Loucy (cell line): ENCODE measurements around the gene PLEKHG4B.

ENCODE experiments used
- H2AFZ ChIP-seq: fragments of 200-600 bp; sonication (generic); 2 replicates; pipeline ENCODE4 v1.6.0; 2016; ENCODE audit warnings: antibody characterized with exemption, mild to moderate bottlenecking, low read length, moderate library complexity
- H3F3A ChIP-seq: fragments of 200-600 bp; 2 replicates; pipeline ENCODE4 v1.6.0; 2016; ENCODE audit warnings: antibody characterized with exemption, low read depth, mild to moderate bottlenecking
- H3K27me3 ChIP-seq: fragments of 200-600 bp; sonication (generic); 2 replicates; pipeline ENCODE4 v1.6.1; 2014; ENCODE audit warnings: low read length, mild to moderate bottlenecking; ENCODE audit not compliant: insufficient read depth, poor library complexity, severe bottlenecking
- H3K36me3 ChIP-seq: fragments of 200-600 bp; sonication (generic); 2 replicates; pipeline ENCODE4 v1.6.1; 2016; ENCODE audit warnings: low read length; ENCODE audit not compliant: insufficient read depth
- H3K4me1 ChIP-seq: fragments of 200-600 bp; sonication (generic); 2 replicates; pipeline ENCODE4 v1.5.1; 2014; ENCODE audit warnings: low read length, mild to moderate bottlenecking; ENCODE audit not compliant: insufficient read depth, poor library complexity, severe bottlenecking
- H3K4me2 ChIP-seq: fragments of 200-600 bp; sonication (generic); 2 replicates; pipeline ENCODE4 v1.6.0; 2014; ENCODE audit warnings: antibody characterized with exemption, low read length, low read depth, mild to moderate bottlenecking; ENCODE audit not compliant: poor library complexity, severe bottlenecking
- H3K4me3 ChIP-seq: fragments of 200-600 bp; sonication (generic); 2 replicates; pipeline ENCODE4 v1.5.1; 2014; ENCODE audit warnings: low read length, mild to moderate bottlenecking, mixed read lengths; ENCODE audit not compliant: poor library complexity, severe bottlenecking
- H3K79me2 ChIP-seq: fragments of 200-600 bp; sonication (generic); 2 replicates; pipeline ENCODE4 v1.6.1; 2014; ENCODE audit warnings: low read length; ENCODE audit not compliant: insufficient read depth
- H3K9ac ChIP-seq: fragments of 200-600 bp; sonication (generic); 2 replicates; pipeline ENCODE4 v1.6.0; 2014; ENCODE audit warnings: mild to moderate bottlenecking, low read depth, low read length, moderate library complexity; ENCODE audit not compliant: poor library complexity, severe bottlenecking
- H3K9me2 ChIP-seq: fragments of 200-600 bp; sonication (generic); replicated peaks from 2 replicates; pipeline ENCODE4 v1.6.1; 2016; ENCODE audit warnings: low read depth, low read length, mixed read lengths
- H3K9me3 ChIP-seq: fragments of 200-600 bp; sonication (generic); 2 replicates; pipeline ENCODE4 v1.6.1; 2014; ENCODE audit warnings: mild to moderate bottlenecking, antibody characterized with exemption, low read length, low read depth; ENCODE audit not compliant: insufficient read depth
- H4K20me1 ChIP-seq: fragments of 200-600 bp; sonication (generic); 2 replicates; pipeline ENCODE4 v1.6.0; 2014; ENCODE audit warnings: antibody characterized with exemption, low read length, mild to moderate bottlenecking; ENCODE audit not compliant: insufficient read depth, poor library complexity, severe bottlenecking
- EZH2phosphoT487 ChIP-seq: fragments of 200-600 bp; IDR thresholded peaks from 2 replicates; pipeline ENCODE4 v1.6.1; 2018; ENCODE audit warnings: antibody characterized with exemption, mild to moderate bottlenecking, moderate library complexity, borderline replicate concordance
- TF ChIP-seq, protein P1 (sequence below): fragments of 200-600 bp; sonication (generic); conservative IDR thresholded peaks from 2 replicates; pipeline ENCODE4 v1.5.1; 2014; ENCODE audit warnings: mild to moderate bottlenecking, antibody characterized with exemption, low read length

The PLEKHG4B gene

DNA sequence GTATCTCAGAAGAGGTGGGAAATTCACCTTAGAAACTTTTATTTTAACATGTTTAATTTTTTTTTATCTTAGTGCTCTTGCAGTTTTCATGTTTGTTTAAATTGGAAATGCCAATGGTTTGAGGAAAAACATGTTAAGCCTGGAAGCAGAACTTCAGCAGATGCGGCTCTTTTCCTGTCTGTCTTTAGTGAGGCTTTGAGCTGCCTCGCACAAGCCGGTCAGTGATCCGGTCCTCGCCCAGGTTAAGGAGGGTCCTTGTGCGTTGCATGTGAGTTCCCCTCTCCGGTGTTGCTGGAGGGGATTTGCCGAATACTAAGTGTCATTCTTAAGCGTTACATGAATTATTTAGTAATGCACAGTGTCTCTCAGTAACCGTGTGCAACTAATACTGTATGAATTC lies 9.4 kb upstream of the PLEKHG4B start:
- TF ChIP-seq, protein P1, sequence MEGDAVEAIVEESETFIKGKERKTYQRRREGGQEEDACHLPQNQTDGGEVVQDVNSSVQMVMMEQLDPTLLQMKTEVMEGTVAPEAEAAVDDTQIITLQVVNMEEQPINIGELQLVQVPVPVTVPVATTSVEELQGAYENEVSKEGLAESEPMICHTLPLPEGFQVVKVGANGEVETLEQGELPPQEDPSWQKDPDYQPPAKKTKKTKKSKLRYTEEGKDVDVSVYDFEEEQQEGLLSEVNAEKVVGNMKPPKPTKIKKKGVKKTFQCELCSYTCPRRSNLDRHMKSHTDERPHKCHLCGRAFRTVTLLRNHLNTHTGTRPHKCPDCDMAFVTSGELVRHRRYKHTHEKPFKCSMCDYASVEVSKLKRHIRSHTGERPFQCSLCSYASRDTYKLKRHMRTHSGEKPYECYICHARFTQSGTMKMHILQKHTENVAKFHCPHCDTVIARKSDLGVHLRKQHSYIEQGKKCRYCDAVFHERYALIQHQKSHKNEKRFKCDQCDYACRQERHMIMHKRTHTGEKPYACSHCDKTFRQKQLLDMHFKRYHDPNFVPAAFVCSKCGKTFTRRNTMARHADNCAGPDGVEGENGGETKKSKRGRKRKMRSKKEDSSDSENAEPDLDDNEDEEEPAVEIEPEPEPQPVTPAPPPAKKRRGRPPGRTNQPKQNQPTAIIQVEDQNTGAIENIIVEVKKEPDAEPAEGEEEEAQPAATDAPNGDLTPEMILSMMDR: no peak
- TF ChIP-seq EZH2phosphoT487: no peak
- no peak overlapping the region for H2AFZ ChIP-seq

DNA sequence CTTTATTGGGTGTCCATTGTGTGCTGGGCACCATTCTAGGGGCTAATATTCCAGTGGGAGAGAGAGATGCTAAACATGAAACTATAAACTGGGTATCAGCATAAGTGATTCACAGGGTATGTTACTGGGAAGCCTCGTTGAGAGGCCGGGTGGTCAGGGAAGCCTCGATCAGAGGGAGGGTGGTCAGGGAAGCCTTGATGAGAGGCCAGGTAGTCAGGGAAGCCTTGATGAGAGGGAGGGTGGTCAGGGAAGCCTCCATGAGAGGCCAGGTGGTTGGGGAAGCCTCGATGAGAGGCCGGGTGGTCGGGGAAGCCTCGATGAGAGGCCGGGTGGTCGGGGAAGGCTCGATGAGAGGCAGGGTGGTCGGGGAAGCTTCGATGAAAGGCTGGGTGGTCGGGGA lies 8.9 kb upstream of the PLEKHG4B start:
- H3K79me2 ChIP-seq: no peaks in the 10 kb centered on the region
- no peak overlapping the region for H3K4me2 ChIP-seq
- no peaks in the 10 kb centered on the region for H3K27me3 ChIP-seq
- no peaks in the 10 kb centered on the region for H3K9me3 ChIP-seq
- H2AFZ ChIP-seq: no peak overlapping the region
- no peaks in the 10 kb centered on the region for H3F3A ChIP-seq
- no peaks in the 10 kb centered on the region for H3K36me3 ChIP-seq
- peaks cover 17% of the 10 kb centered on the region for H3K4me1 ChIP-seq
- H3K9ac ChIP-seq: no peak overlapping the region
- no peak overlapping the region for H3K4me3 ChIP-seq
- H3K9me2 ChIP-seq: no peaks in the 10 kb centered on the region
- TF ChIP-seq EZH2phosphoT487: no peak
- TF ChIP-seq, protein P1: no peak
- no peaks in the 10 kb centered on the region for H4K20me1 ChIP-seq

More for the DNA sequence above, 9.4 kb upstream of the PLEKHG4B start:
- Histone ChIP-seq H3F3A (no peaks in the 10 kb centered on the region), H3K27me3 (no peaks in the 10 kb centered on the region), H4K20me1 (no peaks in the 10 kb centered on the region), H3K9ac (no peak overlapping the region), H3K79me2 (no peaks in the 10 kb centered on the region), H3K9me3 (no peaks in the 10 kb centered on the region), H3K9me2 (no peaks in the 10 kb centered on the region), H3K4me1 (peaks cover 17% of the 10 kb centered on the region), H3K4me2 (no peak overlapping the region), H3K36me3 (no peaks in the 10 kb centered on the region), H3K4me3 (no peak overlapping the region)

DNA sequence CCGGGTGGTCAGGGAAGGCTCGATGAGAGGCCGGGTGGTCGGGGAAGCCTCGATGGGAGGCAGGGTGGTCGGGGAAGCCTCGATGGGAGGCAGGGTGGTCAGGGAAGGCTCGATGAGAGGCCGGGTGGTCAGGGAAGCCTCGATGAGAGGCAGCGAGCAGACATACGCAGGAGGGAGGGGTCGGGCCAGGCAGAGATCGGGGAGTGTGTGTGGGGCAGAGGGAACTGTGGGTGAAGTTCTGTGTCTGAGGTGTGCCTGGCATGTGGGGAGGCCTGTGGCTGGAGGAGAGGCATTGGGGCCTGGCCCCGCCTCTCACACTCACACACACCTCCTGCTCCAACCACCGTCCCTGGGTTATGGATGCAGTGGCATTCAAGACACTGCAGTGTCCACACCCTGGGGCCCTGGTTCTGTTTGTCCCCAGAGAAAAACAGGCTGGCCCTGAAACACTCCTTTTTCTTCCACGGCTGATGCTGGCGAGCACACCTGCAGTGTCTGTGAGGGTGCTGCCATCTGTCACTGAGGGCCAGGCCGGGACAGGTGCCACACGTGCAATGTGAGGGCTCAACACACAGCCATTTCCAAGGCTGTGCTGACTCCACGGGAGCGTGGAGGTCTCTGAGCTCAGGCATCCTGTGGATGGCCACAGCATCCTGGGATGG lies 6.5 kb upstream of the PLEKHG4B start:
- no peaks in the 10 kb centered on the region for H3K27me3 ChIP-seq
- no peaks in the 10 kb centered on the region; the same call in 1 of the 2 replicates for H3K9me3 ChIP-seq
- H3K9ac ChIP-seq: no peak overlapping the region
- H4K20me1 ChIP-seq: no peaks in the 10 kb centered on the region
- H2AFZ ChIP-seq: no peak overlapping the region
- no peaks in the 10 kb centered on the region for H3K36me3 ChIP-seq
- no peaks in the 10 kb centered on the region for H3K9me2 ChIP-seq
- H3K4me2 ChIP-seq: no peak overlapping the region
- H3K4me3 ChIP-seq: no peak overlapping the region
- TF ChIP-seq, protein P1: no peak
- TF ChIP-seq EZH2phosphoT487: no peak
- no peaks in the 10 kb centered on the region for H3F3A ChIP-seq
- peaks cover 2% of the 10 kb centered on the region for H3K4me1 ChIP-seq
- no peaks in the 10 kb centered on the region for H3K79me2 ChIP-seq
